ENCODE results near the gene ATP11B.

ATP11B gene

GRCh38 chr3:182965861-182966366 lies 172.6 kb downstream of the ATP11B start (continued):
- peak; percentile 75 for TF ChIP-seq ZNF157 (tag by site-specific recombination; IDR thresholded peaks at IDR 0.05)
- TF ChIP-seq SCRT2 (tag by site-specific recombination; IDR thresholded peaks at IDR 0.05): peak; percentile 46; the same call in 1 of the 2 replicates
- TF ChIP-seq REST (tag by site-specific recombination; IDR thresholded peaks at IDR 0.05): no peak

- POLR2A ChIA-PET: no interaction called here
- CTCF ChIA-PET: no interaction called here
- TF ChIP-seq PRDM1 (tag by site-specific recombination; IDR thresholded peaks at IDR 0.05) (peak; percentile 82), ZNF639 (tag by site-specific recombination; IDR thresholded peaks at IDR 0.05) (no peak), ZNF843 (tag by site-specific recombination; IDR thresholded peaks at IDR 0.05) (no peak), PRDM6 (tag by site-specific recombination; IDR thresholded peaks at IDR 0.05) (0 out of 2 replicates have a peak, but pooled peaks have one; percentile 56), ZNF521 (tag by site-specific recombination; IDR thresholded peaks at IDR 0.05) (no peak)
- H3K9me3 ChIP-seq (ENCODE audit: control insufficient read depth, insufficient read depth, low read depth, low read length): no peaks in the 10 kb centered on the region
- H3K4me1 ChIP-seq (ENCODE audit: control insufficient read depth, insufficient read depth, low read length): 0 out of 2 replicates have a peak, but pooled peaks cover 3% of the 10 kb centered on the region
- no peak overlapping the region for H3K27ac ChIP-seq (ENCODE audit: extremely low read depth, low read depth, low read length)
- no peak overlapping the region for H3K4me3 ChIP-seq (ENCODE audit: low read depth, low read length)
- no peaks in the 10 kb centered on the region for H3K36me3 ChIP-seq (ENCODE audit: control insufficient read depth in 2 of 2, insufficient read depth in 1 of 2, low read length in 2 of 2)
These were observed 174.2 kb downstream of the ATP11B start for GRCh38 chr3:182967218-182968204.

- CTCF ChIA-PET: no interaction called here
- no peaks in the 10 kb centered on the region for H3K9me3 ChIP-seq (ENCODE audit: control insufficient read depth, insufficient read depth, low read depth, low read length)
- no peak overlapping the region for H3K27ac ChIP-seq (ENCODE audit: extremely low read depth, low read depth, low read length)
- POLR2A ChIA-PET: no interaction called here
- H3K4me3 ChIP-seq (ENCODE audit: low read depth, low read length): no peak overlapping the region
- H3K4me1 ChIP-seq (ENCODE audit: control insufficient read depth, insufficient read depth, low read length): 0 out of 2 replicates have a peak, but pooled peaks cover 3% of the 10 kb centered on the region
- H3K36me3 ChIP-seq (ENCODE audit: control insufficient read depth in 2 of 2, insufficient read depth in 1 of 2, low read length in 2 of 2): no peaks in the 10 kb centered on the region
- TF ChIP-seq ZNF248 (tag by site-specific recombination; IDR thresholded peaks at IDR 0.05) (no peak), ZNF302 (tag by site-specific recombination; IDR thresholded peaks at IDR 0.05; ENCODE audit: low read depth) (no peak), ZNF561 (tag by site-specific recombination; IDR thresholded peaks at IDR 0.05; ENCODE audit: borderline replicate concordance) (no peak), ZNF211 (tag by site-specific recombination; IDR thresholded peaks at IDR 0.05; ENCODE audit: low read depth) (no peak), ZXDB (tag by site-specific recombination; IDR thresholded peaks at IDR 0.05) (no peak), YY2 (tag by site-specific recombination; IDR thresholded peaks at IDR 0.05) (no peak), PRDM6 (tag by site-specific recombination; IDR thresholded peaks at IDR 0.05) (peak; percentile 70), PATZ1 (tag by site-specific recombination; IDR thresholded peaks at IDR 0.05) (no peak), ZBTB21 (tag by site-specific recombination; IDR thresholded peaks at IDR 0.05) (no peak)
These were observed 176.0 kb downstream of the ATP11B start for GRCh38 chr3:182969277-182969676.

Measured in HEK293 (cell line).